Fibroblast of lung (primary cell): ENCODE measurements around the gene NUP93. TPM values are rescaled to one million over a fixed set of nuclear protein-coding genes. Genes with fewer than 3 reads are reported as not detected.

Experiments used
- DNase-seq, 2 donors: peaks; one replicate each; pipeline versions ENCODE4 v3.0.0 to v3.0.0-alpha.2; 2010; ENCODE audit warnings: low read depth in 2 of 2
- H2AFZ ChIP-seq: 2 replicates; pipeline ENCODE4 v1.5.1; 2012; ENCODE audit warnings: low read length, control low read depth, inconsistent platforms
- H3K27ac ChIP-seq: 2 replicates; pipeline ENCODE4 v1.5.1; 2011; ENCODE audit warnings: low read length, control low read depth; ENCODE audit not compliant: insufficient read depth
- H3K27me3 ChIP-seq: 2 replicates; pipeline ENCODE4 v1.5.1; 2011; ENCODE audit warnings: mild to moderate bottlenecking, low read length; ENCODE audit not compliant: control insufficient read depth, insufficient read depth
- H3K36me3 ChIP-seq: 2 replicates; pipeline ENCODE4 v1.5.1; 2011; ENCODE audit warnings: low read length; ENCODE audit not compliant: control insufficient read depth, insufficient read depth
- H3K4me1 ChIP-seq: 2 replicates; pipeline ENCODE4 v1.5.1; 2011; ENCODE audit warnings: low read length; ENCODE audit not compliant: control insufficient read depth, insufficient read depth; ENCODE audit errors: extremely low read depth
- H3K4me2 ChIP-seq: 2 replicates; pipeline ENCODE4 v1.5.1; 2011; ENCODE audit warnings: low read length, control low read depth; ENCODE audit not compliant: insufficient read depth; ENCODE audit errors: extremely low read depth
- H3K4me3 ChIP-seq, 4 experiments: fragments of 200-600 bp in 1 of 4; sonication (generic) in 1 of 4; replicated peaks in 1 of 4; 2 replicates each; pipeline ENCODE4 v1.5.1; 2011 to 2016; ENCODE audit warnings: low read length in 4 of 4, low read depth in 3 of 4, mild to moderate bottlenecking in 3 of 4, control low read depth in 2 of 4, inconsistent platforms in 1 of 4, mixed read lengths in 1 of 4; ENCODE audit not compliant: insufficient read depth in 1 of 4; ENCODE audit errors: control extremely low read depth in 1 of 4
- H3K79me2 ChIP-seq: 2 replicates; pipeline ENCODE4 v1.5.1; 2012; ENCODE audit warnings: mild to moderate bottlenecking, low read length, inconsistent platforms; ENCODE audit not compliant: control insufficient read depth, insufficient read depth
- H3K9ac ChIP-seq: 2 replicates; pipeline ENCODE4 v1.5.1; 2011; ENCODE audit warnings: mild to moderate bottlenecking, low read length, control low read depth; ENCODE audit not compliant: insufficient read depth
- H3K9me3 ChIP-seq: 2 replicates; pipeline ENCODE4 v1.5.1; 2012; ENCODE audit warnings: low read depth, low read length; ENCODE audit not compliant: control insufficient read depth, insufficient read depth
- H4K20me1 ChIP-seq: 2 replicates; pipeline ENCODE4 v1.5.1; 2011; ENCODE audit warnings: low read length; ENCODE audit not compliant: control insufficient read depth, insufficient read depth; ENCODE audit errors: extremely low read depth
- EZH2 ChIP-seq: IDR thresholded peaks from 2 replicates; pipeline ENCODE4 v1.5.1; 2012; ENCODE audit warnings: low read length, control low read depth, mild to moderate bottlenecking; ENCODE audit errors: missing control alignments
- polyA plus RNA-seq, 2 donors: library from polyadenylated mRNA; depleted of rRNA in 1 of 2; stranded (reverse) in 1 of 2; unstranded in 1 of 2; fragments of >200 nt; gene quantifications; 2 replicates each; pipeline ENCODE4 v1.2.1, GENCODE V29; 2011 to 2012; ENCODE audit warnings: missing spikeins in 1 of 2
- total RNA-seq: library from RNA; depleted of rRNA; stranded (reverse); fragments of >200 nt; gene quantifications from 2 replicates; pipeline ENCODE4 v1.2.1, GENCODE V29; 2014
- TF ChIP-seq, protein P1 (sequence below), 2 donors: IDR thresholded peaks in 1 of 2; conservative IDR thresholded peaks in 1 of 2; 1 replicate in 1 of 2; 2 replicates in 1 of 2; pipeline ENCODE4 v1.5.1; 2011 to 2012; ENCODE audit warnings: low read length in 2 of 2, control low read depth in 1 of 2, inconsistent platforms in 1 of 2, low read depth in 1 of 2, mild to moderate bottlenecking in 1 of 2

The NUP93 gene
- total and polyA plus RNA-seq, 2 donors (not counting 1 experiment from before 2014, with no cell fraction given), result 37.6 to 42.9 TPM

- Histone ChIP-seq H3K4me1 (no peaks in the 10 kb centered on the region), H3K4me2 (no peak overlapping the region), H3K9me3 (no peaks in the 10 kb centered on the region), H3K9ac (no peak overlapping the region), H3K27ac (no peak overlapping the region), H3K79me2 (no peaks in the 10 kb centered on the region), H3K36me3 (peaks cover 15% of the 10 kb centered on the region), H3K4me3 (no peak overlapping the region), H2AFZ (no peak overlapping the region), H4K20me1 (no peaks in the 10 kb centered on the region), H3K27me3 (no peaks in the 10 kb centered on the region)
- peak in 1 of 2 donors; percentile 36 for DNase-seq
- TF ChIP-seq, protein P1, sequence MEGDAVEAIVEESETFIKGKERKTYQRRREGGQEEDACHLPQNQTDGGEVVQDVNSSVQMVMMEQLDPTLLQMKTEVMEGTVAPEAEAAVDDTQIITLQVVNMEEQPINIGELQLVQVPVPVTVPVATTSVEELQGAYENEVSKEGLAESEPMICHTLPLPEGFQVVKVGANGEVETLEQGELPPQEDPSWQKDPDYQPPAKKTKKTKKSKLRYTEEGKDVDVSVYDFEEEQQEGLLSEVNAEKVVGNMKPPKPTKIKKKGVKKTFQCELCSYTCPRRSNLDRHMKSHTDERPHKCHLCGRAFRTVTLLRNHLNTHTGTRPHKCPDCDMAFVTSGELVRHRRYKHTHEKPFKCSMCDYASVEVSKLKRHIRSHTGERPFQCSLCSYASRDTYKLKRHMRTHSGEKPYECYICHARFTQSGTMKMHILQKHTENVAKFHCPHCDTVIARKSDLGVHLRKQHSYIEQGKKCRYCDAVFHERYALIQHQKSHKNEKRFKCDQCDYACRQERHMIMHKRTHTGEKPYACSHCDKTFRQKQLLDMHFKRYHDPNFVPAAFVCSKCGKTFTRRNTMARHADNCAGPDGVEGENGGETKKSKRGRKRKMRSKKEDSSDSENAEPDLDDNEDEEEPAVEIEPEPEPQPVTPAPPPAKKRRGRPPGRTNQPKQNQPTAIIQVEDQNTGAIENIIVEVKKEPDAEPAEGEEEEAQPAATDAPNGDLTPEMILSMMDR (conservative IDR thresholded peaks at IDR 0.05 in 1 of 2, IDR thresholded peaks at IDR 0.05 in 1 of 2; ENCODE audit: low read depth in 1 of 2, low read length in 2 of 2), result no peak
- TF ChIP-seq EZH2, result no peak
These were observed 100.7 kb downstream of the NUP93 start for GRCh38 chr16:56830669-56831068.

DNA sequence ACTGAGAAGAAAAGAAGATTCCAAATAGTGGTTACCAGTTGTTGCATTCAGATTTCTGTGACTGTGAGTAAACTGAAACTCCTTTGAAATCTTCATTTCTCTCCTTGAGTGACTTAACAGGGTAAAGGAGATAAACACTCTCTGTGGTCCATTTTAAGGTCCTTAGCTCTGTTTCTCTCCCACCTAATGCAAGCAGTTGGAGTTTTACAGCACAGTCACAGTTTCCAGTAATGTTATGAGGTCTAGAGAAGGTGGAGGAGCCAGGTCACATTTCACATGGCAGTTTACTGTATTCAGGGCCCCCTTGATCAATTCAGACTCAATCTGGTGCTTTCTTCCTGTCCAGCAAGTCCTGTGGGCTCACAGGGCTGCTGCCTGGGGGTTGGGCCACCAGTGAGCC lies 102.8 kb downstream of the NUP93 start:
- Histone ChIP-seq H3K9ac (no peak overlapping the region), H3K4me1 (no peaks in the 10 kb centered on the region), H3K27me3 (no peaks in the 10 kb centered on the region), H3K9me3 (no peaks in the 10 kb centered on the region), H3K4me2 (no peak overlapping the region), H2AFZ (no peak overlapping the region), H3K4me3 (no peak overlapping the region), H3K79me2 (no peaks in the 10 kb centered on the region), H3K27ac (no peak overlapping the region), H4K20me1 (no peaks in the 10 kb centered on the region), H3K36me3 (peaks cover 14% of the 10 kb centered on the region)
- TF ChIP-seq, protein P1 (conservative IDR thresholded peaks at IDR 0.05 in 1 of 2, IDR thresholded peaks at IDR 0.05 in 1 of 2; ENCODE audit: low read depth in 1 of 2, low read length in 2 of 2), result no peak
- no peak for TF ChIP-seq EZH2
- no peak for DNase-seq

DNA sequence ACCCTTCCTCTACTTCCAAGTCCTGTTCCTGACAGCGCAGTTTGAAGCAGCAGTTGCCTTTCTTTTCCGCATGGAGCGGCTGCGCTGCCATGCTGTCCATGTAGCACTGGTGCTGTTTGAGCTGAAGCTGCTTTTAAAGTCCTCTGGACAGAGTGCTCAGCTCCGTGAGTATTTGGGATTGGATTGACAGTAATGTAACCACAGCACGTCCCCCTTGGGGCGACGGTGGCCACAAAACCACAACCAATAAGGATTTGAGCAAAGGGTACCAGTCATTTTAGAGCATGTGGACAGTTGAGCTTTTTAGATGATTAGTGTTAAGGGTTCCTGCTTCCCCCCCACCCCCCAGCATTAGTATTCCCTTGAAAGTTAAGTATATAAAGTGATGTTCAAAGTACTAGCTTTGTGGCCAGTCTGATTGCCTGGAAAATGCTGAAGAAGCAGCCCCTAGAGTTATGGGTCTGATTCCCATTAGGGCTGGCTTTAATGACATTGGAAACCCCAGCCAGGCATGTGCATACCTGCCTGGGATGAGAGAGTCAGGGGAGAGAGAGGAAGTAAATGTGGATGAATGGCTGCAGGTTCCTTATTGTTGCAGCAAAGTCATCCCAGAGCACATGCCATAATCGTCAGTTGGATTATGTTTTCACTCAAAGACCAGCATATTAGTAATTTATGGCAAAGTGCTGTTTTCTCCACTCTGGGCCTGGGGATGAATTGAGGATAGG lies 103.5 kb downstream of the NUP93 start:
- no peak for TF ChIP-seq EZH2
- TF ChIP-seq, protein P1 (conservative IDR thresholded peaks at IDR 0.05 in 1 of 2, IDR thresholded peaks at IDR 0.05 in 1 of 2; ENCODE audit: low read depth in 1 of 2, low read length in 2 of 2), result no peak
- Histone ChIP-seq H4K20me1 (no peaks in the 10 kb centered on the region), H3K9ac (no peak overlapping the region), H3K4me2 (no peak overlapping the region), H3K79me2 (no peaks in the 10 kb centered on the region), H3K27me3 (no peaks in the 10 kb centered on the region), H3K4me1 (no peaks in the 10 kb centered on the region), H2AFZ (no peak overlapping the region), H3K9me3 (no peaks in the 10 kb centered on the region), H3K27ac (no peak overlapping the region), H3K36me3 (peaks cover 17% of the 10 kb centered on the region), H3K4me3 (no peak overlapping the region)
- DNase-seq, result peak in 1 of 2 donors; percentile 37
